Testis (tissue), 2 donors: ENCODE measurements around the gene AKNA.

Experiments
- POLR2A ChIP-seq: fragments of 450-650 bp; IDR thresholded peaks from one replicate; pipeline ENCODE4 v1.6.1; 2017; ENCODE audit warnings: antibody characterized with exemption, mild to moderate bottlenecking, moderate library complexity
- TF ChIP-seq, protein P1 (sequence below), 3 experiments: fragments of 450-650 bp in 2 of 3; fragments of 200-600 bp in 1 of 3; sonication (generic) in 1 of 3; IDR thresholded peaks; one replicate each; pipeline ENCODE4 v1.5.1; 2016 to 2019; ENCODE audit warnings: antibody characterized with exemption in 3 of 3, mild to moderate bottlenecking in 2 of 3, moderate library complexity in 1 of 3

DNA sequence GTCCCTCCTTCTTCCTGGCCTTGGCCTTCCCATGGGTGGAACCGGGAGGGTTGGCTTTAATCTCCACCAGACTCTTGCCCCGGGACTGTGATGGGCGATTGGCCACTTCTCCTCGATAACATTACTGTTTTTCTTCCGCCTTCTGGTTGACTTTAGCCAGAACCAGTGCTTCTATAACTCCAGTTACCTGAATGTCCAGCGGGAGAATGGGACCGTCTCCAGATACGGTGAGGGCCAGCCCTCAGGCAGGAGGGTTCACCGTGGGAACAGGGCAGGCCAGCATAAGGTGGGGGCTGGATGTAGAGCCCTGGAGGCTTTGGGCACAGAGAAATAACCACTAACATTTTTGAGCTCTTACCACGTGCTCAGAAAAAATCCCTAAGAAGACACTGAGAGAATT, 57.1 kb downstream of the AKNA start:
- no peak for TF ChIP-seq POLR2A
- TF ChIP-seq, protein P1, sequence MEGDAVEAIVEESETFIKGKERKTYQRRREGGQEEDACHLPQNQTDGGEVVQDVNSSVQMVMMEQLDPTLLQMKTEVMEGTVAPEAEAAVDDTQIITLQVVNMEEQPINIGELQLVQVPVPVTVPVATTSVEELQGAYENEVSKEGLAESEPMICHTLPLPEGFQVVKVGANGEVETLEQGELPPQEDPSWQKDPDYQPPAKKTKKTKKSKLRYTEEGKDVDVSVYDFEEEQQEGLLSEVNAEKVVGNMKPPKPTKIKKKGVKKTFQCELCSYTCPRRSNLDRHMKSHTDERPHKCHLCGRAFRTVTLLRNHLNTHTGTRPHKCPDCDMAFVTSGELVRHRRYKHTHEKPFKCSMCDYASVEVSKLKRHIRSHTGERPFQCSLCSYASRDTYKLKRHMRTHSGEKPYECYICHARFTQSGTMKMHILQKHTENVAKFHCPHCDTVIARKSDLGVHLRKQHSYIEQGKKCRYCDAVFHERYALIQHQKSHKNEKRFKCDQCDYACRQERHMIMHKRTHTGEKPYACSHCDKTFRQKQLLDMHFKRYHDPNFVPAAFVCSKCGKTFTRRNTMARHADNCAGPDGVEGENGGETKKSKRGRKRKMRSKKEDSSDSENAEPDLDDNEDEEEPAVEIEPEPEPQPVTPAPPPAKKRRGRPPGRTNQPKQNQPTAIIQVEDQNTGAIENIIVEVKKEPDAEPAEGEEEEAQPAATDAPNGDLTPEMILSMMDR (IDR thresholded peaks at IDR 0.05): no peak
